Activated CD8-positive, alpha-beta memory T cell treated with anti-CD3 and anti-CD28 coated beads, Interleukin-2, amount 50 U/mL, for 1 hour (primary cell): ENCODE data around the gene BRWD1.

ENCODE experiments used
- DNase-seq: peaks from one replicate; pipeline ENCODE4 v3.0.0-alpha.2; 2020; ENCODE audit errors: extremely low read depth

The BRWD1 gene

DNA sequence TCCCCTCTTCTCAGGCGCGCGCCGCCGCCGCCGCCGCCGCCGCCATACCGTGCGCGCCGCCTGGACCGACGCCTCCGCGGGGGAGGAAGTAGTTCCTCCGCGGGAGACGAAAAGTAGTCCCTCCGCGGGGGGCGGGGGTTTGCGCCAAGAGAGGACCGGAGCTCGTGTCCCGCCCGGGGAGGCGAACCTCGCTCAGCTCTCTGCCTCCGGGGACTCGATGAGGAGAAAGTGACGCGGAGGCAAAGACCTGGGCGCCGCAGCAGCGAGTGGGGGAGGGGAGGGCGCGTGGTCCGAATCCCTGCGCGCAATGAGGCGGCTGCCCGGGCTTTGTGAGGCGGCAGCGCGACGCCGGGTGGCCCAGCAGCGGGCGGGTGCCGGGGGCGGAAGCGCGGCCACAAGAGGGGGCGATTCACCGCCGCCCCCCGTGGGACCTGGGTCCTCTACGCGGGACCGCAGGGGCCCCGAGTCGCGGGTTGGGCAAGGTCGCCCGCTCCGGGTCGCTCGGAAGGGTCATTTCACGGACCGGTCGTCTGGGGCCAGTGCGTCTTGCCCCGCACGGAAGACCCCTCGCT is at the start of gene BRWD1:
TSS of gene BRWD1 (minus strand) at position 62 of the 572 bp plus-strand sequence. CDS start 141 bp downstream, outside the sequence.
- DNase-seq = peak; percentile 45

DNA sequence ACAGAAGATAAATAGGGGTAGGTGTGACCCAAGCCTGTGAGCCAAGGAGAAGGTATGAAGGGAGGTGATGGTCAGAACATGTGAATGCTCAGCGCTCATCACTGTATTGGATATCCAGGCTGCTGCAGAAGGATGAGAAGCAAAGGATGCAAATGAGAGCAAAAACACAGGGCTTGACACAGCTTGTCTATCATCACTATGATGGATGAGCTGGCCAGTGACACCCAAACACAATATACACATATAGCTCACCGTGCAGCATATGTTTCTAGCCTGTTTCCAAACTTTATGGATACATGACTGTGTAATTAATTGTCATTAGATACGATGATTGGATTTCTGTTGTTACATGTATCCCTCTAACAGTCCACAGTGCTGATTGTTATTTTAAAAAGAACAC is 49.3 kb upstream of the BRWD1 start:
- DNase-seq = no peak

GRCh38 chr21:39359382-39359781 is 46.0 kb upstream of the BRWD1 start:
- no peak for DNase-seq

GRCh38 chr21:39353295-39353694 is 39.9 kb upstream of the BRWD1 start:
- DNase-seq = no peak

DNA sequence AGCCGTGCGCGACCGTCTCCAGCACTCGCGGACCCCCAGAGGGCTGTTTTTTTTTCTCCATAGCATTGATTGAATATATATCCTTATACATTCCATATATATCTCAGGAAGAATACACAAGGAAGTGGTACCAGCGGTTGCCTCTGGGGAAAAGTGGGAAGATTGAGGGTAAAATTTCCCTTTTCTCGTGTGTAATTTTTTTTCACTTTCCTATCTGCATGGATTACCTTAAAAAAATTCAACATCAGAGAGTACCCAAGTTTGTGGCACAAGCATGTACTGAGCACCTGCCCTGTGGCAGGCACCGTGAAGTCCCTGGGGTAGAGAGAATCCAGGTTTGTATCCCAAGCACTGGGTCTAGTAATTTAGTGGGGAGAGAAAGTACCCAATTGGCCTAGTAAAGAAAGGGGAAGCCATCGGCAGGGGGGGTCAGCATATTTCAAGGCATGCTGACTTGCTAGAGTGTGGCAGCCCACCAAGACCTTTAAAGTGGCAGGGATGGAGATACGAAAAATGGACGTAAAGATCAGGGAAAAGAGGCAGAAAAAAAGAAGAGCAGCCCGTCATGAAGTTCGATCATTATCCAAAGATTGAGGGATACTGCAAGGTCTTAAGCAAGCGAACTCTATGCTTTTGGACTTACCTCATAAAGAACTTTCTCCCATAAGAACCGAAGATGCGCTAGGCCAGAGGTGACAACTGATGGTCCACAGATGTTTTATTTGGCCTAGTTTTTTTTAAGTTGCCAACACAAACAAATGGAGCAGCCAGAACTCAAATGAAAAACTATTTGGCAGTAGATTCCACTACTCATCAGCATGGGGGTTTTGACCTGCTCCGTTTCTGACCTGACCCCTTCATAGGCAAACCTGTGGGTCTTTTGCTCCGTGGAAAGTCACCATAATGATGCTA is 36.9 kb upstream of the BRWD1 start:
- no peak for DNase-seq

DNA sequence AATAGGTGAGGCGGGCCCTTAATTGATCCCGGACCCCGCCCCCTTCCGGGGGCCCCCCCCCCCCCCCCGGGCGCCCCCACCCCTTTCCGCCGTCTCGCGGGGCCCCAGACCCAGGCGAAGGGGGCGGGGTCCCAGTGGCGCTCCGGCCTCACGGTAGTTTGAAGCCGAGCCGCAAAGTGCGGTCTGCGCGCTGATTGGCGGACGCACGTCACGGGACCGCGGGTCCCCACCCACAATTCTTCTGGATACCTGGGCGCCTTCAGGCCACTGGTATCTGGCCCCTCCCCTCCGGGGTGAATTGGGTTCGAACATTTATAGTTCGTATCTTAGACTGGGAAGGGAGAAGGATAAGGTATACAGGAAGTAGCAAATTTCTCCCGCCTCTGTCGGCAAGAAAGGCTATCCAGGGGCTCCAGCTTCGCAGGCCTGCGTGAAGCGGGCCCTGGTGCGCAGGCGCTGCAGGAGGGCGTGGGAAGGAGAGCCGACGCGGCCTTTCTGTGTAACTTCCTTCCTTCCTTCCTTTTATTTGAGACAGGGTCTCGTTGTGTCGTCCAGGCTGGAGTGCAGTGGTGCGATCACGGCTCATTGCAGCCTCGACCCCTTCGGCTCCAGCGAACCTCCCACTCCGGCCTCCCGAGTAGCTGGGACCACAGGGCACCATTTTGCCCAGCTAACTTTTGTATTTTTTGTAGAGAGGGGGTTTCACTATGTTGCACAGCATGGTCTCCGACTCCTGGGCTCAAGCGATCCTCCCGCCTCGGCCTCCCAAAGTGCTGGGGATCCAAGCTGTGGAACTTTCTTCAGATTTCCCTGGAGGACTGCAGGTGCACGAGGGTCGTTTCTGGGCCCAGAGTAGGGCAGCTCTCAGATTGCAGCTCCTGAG is 36.0 kb upstream of the BRWD1 start:
- peak; percentile 92 for DNase-seq

GRCh38 chr21:39348355-39349210 is 35.2 kb upstream of the BRWD1 start, which contains the start of gene HMGN1:
TSS of gene HMGN1 (minus strand) at chr21:39349088. CDS start at chr21:39348917, 171 bp downstream.
- DNase-seq = peak; percentile 61

DNA sequence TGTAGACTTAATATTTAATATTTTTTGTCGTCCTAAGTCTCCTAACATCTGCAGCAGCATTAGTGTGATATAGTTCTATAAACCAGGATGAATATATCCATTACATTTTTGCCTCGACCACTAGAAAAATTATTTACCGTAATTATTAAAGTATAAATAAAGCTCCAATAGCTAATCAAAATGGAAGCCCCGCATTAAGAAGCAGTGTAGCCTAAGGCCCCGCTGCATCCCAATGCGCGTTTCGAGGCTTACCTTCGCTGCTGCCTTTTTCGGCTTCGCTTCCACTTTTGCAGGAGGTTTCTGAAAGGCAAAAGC is 34.6 kb upstream of the BRWD1 start:
- no peak for DNase-seq

GRCh38 chr21:39347537-39347936 is 34.1 kb upstream of the BRWD1 start:
- no peak for DNase-seq

- DNase-seq = no peak
These were observed 33.4 kb upstream of the BRWD1 start for GRCh38 chr21:39346671-39347331.

DNA sequence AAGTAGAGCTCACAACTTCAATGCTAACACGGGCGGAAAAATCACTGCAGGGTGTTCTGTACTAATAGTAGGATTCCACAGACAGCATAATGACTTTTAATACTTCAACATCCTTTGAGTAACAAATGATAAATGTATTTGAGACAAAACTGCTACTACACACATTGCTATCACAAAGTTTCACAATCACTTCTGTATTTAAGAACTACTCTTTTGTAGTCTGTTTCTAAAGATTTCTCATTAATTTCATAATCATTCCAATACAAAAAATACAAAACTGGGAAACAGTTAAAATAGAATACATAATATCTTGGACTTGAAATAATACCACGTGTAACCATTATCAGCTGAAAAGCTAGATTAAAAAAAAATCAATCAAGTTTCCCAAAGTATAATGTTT is 32.8 kb upstream of the BRWD1 start:
- no peak for DNase-seq

GRCh38 chr21:39345440-39345839 is 32.0 kb upstream of the BRWD1 start:
- no peak for DNase-seq

DNA sequence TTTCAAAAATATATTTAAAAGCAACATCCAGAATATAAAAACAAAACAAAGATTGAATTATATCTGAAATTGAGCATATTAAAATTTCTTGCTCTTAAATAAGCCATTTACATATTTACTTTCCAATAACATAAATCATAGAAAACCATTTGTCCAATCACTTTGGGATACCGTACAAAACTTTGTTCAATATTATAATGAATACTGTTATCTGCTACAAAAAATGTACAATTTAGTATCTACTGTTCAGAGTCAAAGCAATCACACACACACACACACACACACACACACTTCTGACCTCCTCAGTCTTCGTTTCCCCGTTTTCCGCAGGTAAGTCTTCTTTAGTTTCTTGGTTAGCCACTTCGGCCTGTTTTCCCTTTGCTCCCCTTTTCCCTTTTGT is 31.4 kb upstream of the BRWD1 start:
- no peak for DNase-seq

- no peak for DNase-seq
These were observed 28.0 kb upstream of the BRWD1 start for GRCh38 chr21:39341249-39341923.

DNA sequence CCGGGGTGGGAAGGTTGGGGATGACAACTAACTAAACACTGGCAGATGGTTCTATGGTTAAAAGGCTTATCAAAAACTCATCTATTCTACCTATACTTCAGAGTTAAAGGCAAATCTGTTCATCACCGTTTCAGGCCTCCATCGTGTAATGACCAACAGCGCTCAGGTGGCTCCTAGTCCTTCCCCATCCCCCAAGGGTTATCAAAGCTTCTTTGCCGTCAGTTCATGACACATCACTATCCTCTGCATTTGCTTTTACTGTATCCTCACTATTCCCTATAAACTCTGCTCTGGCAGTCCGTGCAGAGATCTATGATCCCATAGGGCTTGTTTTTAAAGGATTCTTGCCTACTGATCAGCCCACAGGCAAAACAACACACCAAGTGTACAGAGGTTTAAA is 27.3 kb upstream of the BRWD1 start:
- no peak for DNase-seq

- DNase-seq = no peak
These were observed 25.8 kb upstream of the BRWD1 start for GRCh38 chr21:39339231-39339630.

- no peak for DNase-seq
These were observed 23.1 kb upstream of the BRWD1 start for GRCh38 chr21:39336457-39337008.

DNA sequence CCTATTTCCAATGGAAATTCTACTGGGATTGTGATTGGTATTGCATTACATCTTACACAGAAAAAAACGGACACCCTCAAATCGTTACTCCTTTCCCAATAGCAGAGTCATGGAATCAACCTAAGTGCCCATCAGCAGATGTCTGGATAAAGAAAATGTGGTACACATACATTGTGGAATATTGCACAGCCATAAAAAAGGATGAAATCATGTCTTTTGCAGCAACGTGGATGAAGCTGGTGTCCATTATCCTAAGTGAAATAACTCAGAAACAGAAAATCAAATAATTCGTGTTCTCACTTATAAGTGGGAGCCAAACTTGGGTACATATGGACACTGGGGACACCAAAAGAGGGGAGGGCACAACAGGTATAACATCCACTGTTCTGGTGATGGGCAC is 21.2 kb upstream of the BRWD1 start:
- no peak for DNase-seq

GRCh38 chr21:39332175-39332574 is 18.7 kb upstream of the BRWD1 start:
- DNase-seq = no peak

- no peak for DNase-seq
These were observed 16.6 kb upstream of the BRWD1 start for GRCh38 chr21:39330001-39330400.
